Smooth muscle cell (in vitro differentiated cells): ENCODE data around the gene RASGRP2. TPM values are rescaled to one million over a fixed set of nuclear protein-coding genes. Genes with fewer than 3 reads are reported as not detected.
A peak's percentile ranks its signal among the peaks of the same experiment; 100 is the strongest.

Experiments
- DNase-seq: peaks from one replicate; lab custom pipeline; 2025; ENCODE audit not compliant: unreplicated experiment; lab: John Stamatoyannopoulos, UW
- H2AFZ ChIP-seq: fragments of 200-600 bp; sonication (generic); 2 replicates; pipeline ENCODE4 v1.6.0; 2016; ENCODE audit warnings: antibody characterized with exemption, low read depth, mild to moderate bottlenecking
- H3F3A ChIP-seq: fragments of 200-600 bp; sonication (generic); 2 replicates; pipeline ENCODE4 v1.6.0; 2017; ENCODE audit warnings: antibody characterized with exemption, low read depth
- H3K27ac ChIP-seq: fragments of 200-600 bp; sonication (generic); 2 replicates; pipeline ENCODE4 v1.5.1; 2016; ENCODE audit warnings: low read depth, mild to moderate bottlenecking
- H3K27me3 ChIP-seq: fragments of 200-600 bp; sonication (generic); 2 replicates; pipeline ENCODE4 v1.6.1; 2016; ENCODE audit warnings: low read depth, mild to moderate bottlenecking
- H3K36me3 ChIP-seq: fragments of 200-600 bp; sonication (generic); 2 replicates; pipeline ENCODE4 v1.5.1; 2016; ENCODE audit warnings: low read depth
- H3K4me1 ChIP-seq: fragments of 200-600 bp; sonication (generic); 2 replicates; pipeline ENCODE4 v1.5.1; 2016; ENCODE audit warnings: low read depth
- H3K4me2 ChIP-seq: fragments of 200-600 bp; sonication (generic); 2 replicates; pipeline ENCODE4 v1.6.0; 2016; ENCODE audit warnings: mild to moderate bottlenecking
- H3K4me3 ChIP-seq: fragments of 200-600 bp; sonication (generic); 2 replicates; pipeline ENCODE4 v1.5.1; 2016; ENCODE audit warnings: mild to moderate bottlenecking
- H3K79me2 ChIP-seq: fragments of 200-600 bp; sonication (generic); 2 replicates; pipeline ENCODE4 v1.6.0; 2016; ENCODE audit warnings: low read depth, mild to moderate bottlenecking
- H3K9ac ChIP-seq: fragments of 200-600 bp; sonication (generic); 2 replicates; pipeline ENCODE4 v1.6.0; 2016; ENCODE audit warnings: low read depth
- H3K9me3 ChIP-seq: fragments of 200-600 bp; sonication (generic); replicated peaks from 2 replicates; pipeline ENCODE4 v1.5.1; 2016; ENCODE audit warnings: low read depth
- H4K20me1 ChIP-seq: fragments of 200-600 bp; sonication (generic); 2 replicates; pipeline ENCODE4 v1.6.0; 2016; ENCODE audit warnings: low read depth
- CTCF ChIP-seq: fragments of 200-600 bp; sonication (generic); IDR thresholded peaks from 2 replicates; pipeline ENCODE4 v1.5.1; 2017; ENCODE audit warnings: borderline replicate concordance, mild to moderate bottlenecking, antibody characterized with exemption; ENCODE audit not compliant: insufficient read depth, poor library complexity, severe bottlenecking
- WGBS: methylation state at CpG from one replicate; pipeline ENCODE4 v1.1.7; 2016; ENCODE audit warnings: low lambda C conversion rate; 5-methylcytosine and 5-hydroxymethylcytosine counted together
- polyA plus RNA-seq: library from polyadenylated mRNA; unstranded; fragments of >200 nt; fragmentation: Nextera tagmentation; extraction: Ambion mirVana; gene quantifications from 2 replicates; pipeline ENCODE4 v1.2.1, GENCODE V29; 2016
- total RNA-seq: library from RNA; depleted of rRNA; stranded (reverse); fragments of >200 nt; gene quantifications from 2 replicates; pipeline ENCODE4 v1.2.3, GENCODE V29; 2014

Gene RASGRP2
- total and polyA plus RNA-seq, 2 experiments from 2014 or later, result 0.78 to 2.9 TPM

DNA sequence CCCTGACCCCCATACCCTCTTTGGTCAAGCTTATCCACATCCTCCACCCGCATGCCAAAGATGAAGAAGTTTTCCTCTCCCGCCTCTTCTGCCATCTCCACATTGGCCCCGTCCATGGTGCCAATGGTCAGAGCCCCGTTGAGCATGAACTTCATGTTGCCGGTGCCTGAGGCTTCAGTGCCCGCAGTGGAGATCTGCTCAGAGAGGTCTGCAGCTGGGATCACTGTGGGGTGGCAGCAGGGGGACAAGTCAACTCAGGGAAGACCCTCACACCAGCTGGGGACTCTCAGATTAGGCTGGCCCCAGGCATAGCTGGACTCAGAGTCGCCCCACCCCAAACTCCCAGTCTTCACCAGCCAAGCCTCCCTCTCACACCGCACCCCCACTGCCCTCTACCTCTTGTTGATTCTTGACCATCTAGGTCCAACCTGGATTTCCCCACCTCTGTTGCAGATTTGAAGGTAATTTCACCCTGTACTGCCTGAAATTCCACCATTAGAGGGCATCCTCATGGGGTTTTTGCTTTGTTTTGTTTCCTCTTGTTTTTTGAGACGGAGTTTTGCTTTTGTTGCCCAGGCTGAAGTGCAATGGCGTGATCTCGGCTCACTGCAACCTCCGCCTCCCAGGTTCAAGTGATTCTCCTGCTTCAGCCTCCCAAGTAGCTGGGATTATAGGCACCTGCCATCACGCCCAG is 6.6 kb upstream of the RASGRP2 start:
- no peak overlapping the region for H2AFZ ChIP-seq
- WGBS, result 95% methylated on average over 13 of the region's 13 CpGs

GRCh38 chr11:64747961-64748665 is 4.2 kb upstream of the RASGRP2 start:
- Histone ChIP-seq H3K4me1 (peaks cover 14% of the 10 kb centered on the region), H3K4me3 (no peak overlapping the region), H3K36me3 (no peaks in the 10 kb centered on the region), H3K9ac (no peak overlapping the region), H3K9me3 (no peaks in the 10 kb centered on the region), H4K20me1 (no peaks in the 10 kb centered on the region), H3K27ac (peak overlapping the region; percentile 26), H3F3A (no peaks in the 10 kb centered on the region), H2AFZ (no peak overlapping the region), H3K4me2 (no peak overlapping the region), H3K79me2 (no peaks in the 10 kb centered on the region), H3K27me3 (peaks cover 14% of the 10 kb centered on the region)
- 91% methylated on average over 14 of the region's 15 CpGs for WGBS
- DNase-seq, result no peak
- TF ChIP-seq CTCF, result no peak

More for the DNA sequence above, 6.6 kb upstream of the RASGRP2 start:
- H3K27ac ChIP-seq, result no peak overlapping the region
- H3K4me1 ChIP-seq, result peaks cover 4% of the 10 kb centered on the region
- no peaks in the 10 kb centered on the region for H3K79me2 ChIP-seq
- H3K27me3 ChIP-seq, result no peaks in the 10 kb centered on the region
- no peaks in the 10 kb centered on the region for H3K36me3 ChIP-seq
- TF ChIP-seq CTCF, result no peak
- no peaks in the 10 kb centered on the region for H3K9me3 ChIP-seq
- no peak overlapping the region for H3K4me3 ChIP-seq
- H3F3A ChIP-seq, result no peaks in the 10 kb centered on the region
- no peak overlapping the region for H3K9ac ChIP-seq
- DNase-seq, result no peak
- H4K20me1 ChIP-seq, result no peaks in the 10 kb centered on the region
- no peak overlapping the region for H3K4me2 ChIP-seq

DNA sequence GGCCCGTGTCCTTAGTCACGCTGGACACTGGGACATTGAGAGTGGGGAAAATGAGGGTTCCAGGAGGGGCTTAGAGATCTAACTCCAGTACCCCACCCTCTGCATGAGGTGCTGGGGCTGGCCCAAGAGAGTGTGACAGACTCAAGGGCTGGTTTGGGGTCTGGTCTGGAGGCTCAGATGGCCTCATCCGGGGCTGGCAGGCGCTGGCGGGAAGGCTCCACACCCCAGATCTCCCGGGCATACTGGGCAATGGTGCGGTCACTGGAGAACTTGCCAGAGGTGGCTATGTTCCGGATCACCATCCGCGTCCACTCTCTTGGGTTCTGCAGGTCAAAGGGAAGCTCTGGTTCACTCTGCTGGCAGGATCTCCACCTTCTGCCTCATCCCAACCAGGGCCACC is 2.5 kb upstream of the RASGRP2 start:
- no peak overlapping the region for H3K9ac ChIP-seq
- H4K20me1 ChIP-seq, result no peaks in the 10 kb centered on the region
- no peak for TF ChIP-seq CTCF
- no peak overlapping the region for H3K4me2 ChIP-seq
- no peaks in the 10 kb centered on the region for H3K79me2 ChIP-seq
- no peaks in the 10 kb centered on the region for H3K9me3 ChIP-seq
- H3K4me3 ChIP-seq, result no peak overlapping the region
- no peak for DNase-seq
- 87% methylated on average over 8 of the region's 10 CpGs for WGBS
- H2AFZ ChIP-seq, result no peak overlapping the region
- peaks cover 22% of the 10 kb centered on the region for H3K4me1 ChIP-seq
- no peak overlapping the region for H3K27ac ChIP-seq
- H3K27me3 ChIP-seq, result peaks cover 30% of the 10 kb centered on the region
- no peaks in the 10 kb centered on the region for H3F3A ChIP-seq
- no peaks in the 10 kb centered on the region for H3K36me3 ChIP-seq
